GM18858 (cell line): ENCODE results near the gene FAM32A.

Experiments
- ATAC-seq: cut with Tn5 transposase; IDR thresholded peaks from one replicate; pipeline ENCODE4 v1.9.1; 2021; ENCODE audit not compliant: unreplicated experiment

Gene FAM32A

GRCh38 chr19:16201011-16201391 is 15.8 kb downstream of the FAM32A start:
- no peak for ATAC-seq

GRCh38 chr19:16202320-16203255 is 17.4 kb downstream of the FAM32A start:
- ATAC-seq, result no peak

- ATAC-seq, result no peak
Observed at GRCh38 chr19:16203256-16204004, 18.2 kb downstream of the FAM32A start.

GRCh38 chr19:16204005-16204294 is 18.7 kb downstream of the FAM32A start:
- ATAC-seq, result no peak

GRCh38 chr19:16205205-16206045 is 20.2 kb downstream of the FAM32A start:
- ATAC-seq, result no peak

GRCh38 chr19:16206046-16206605 is 20.9 kb downstream of the FAM32A start:
- ATAC-seq, result no peak

- no peak for ATAC-seq
Observed at GRCh38 chr19:16206637-16207036, 21.4 kb downstream of the FAM32A start.

- no peak for ATAC-seq
Observed at GRCh38 chr19:16207063-16207462, 21.9 kb downstream of the FAM32A start.

- ATAC-seq, result no peak
Observed at GRCh38 chr19:16207490-16208025, 22.3 kb downstream of the FAM32A start.

- ATAC-seq, result no peak
Observed at GRCh38 chr19:16208064-16208759, 23.0 kb downstream of the FAM32A start.

- no peak for ATAC-seq
Observed at GRCh38 chr19:16208847-16209665, 23.8 kb downstream of the FAM32A start.

- ATAC-seq, result no peak
Observed at GRCh38 chr19:16210168-16210567, 25.0 kb downstream of the FAM32A start.

GRCh38 chr19:16213076-16213475 is 27.9 kb downstream of the FAM32A start:
- ATAC-seq, result no peak

GRCh38 chr19:16216744-16217670 is 31.8 kb downstream of the FAM32A start:
- ATAC-seq, result no peak

GRCh38 chr19:16217716-16218451 is 32.7 kb downstream of the FAM32A start:
- no peak for ATAC-seq

- ATAC-seq, result no peak
Observed at GRCh38 chr19:16218851-16219250, 33.6 kb downstream of the FAM32A start.

- no peak for ATAC-seq
Observed at GRCh38 chr19:16222806-16223205, 37.6 kb downstream of the FAM32A start.

GRCh38 chr19:16223746-16224145 is 38.5 kb downstream of the FAM32A start:
- ATAC-seq, result no peak
